ENCODE measurements around the gene GPN2. TPM values are rescaled to one million over a fixed set of nuclear protein-coding genes. Genes with fewer than 3 reads are reported as not detected.

The GPN2 gene
- total RNA-seq, 1 experiment from 2014 or later, result 32.0 TPM

DNA sequence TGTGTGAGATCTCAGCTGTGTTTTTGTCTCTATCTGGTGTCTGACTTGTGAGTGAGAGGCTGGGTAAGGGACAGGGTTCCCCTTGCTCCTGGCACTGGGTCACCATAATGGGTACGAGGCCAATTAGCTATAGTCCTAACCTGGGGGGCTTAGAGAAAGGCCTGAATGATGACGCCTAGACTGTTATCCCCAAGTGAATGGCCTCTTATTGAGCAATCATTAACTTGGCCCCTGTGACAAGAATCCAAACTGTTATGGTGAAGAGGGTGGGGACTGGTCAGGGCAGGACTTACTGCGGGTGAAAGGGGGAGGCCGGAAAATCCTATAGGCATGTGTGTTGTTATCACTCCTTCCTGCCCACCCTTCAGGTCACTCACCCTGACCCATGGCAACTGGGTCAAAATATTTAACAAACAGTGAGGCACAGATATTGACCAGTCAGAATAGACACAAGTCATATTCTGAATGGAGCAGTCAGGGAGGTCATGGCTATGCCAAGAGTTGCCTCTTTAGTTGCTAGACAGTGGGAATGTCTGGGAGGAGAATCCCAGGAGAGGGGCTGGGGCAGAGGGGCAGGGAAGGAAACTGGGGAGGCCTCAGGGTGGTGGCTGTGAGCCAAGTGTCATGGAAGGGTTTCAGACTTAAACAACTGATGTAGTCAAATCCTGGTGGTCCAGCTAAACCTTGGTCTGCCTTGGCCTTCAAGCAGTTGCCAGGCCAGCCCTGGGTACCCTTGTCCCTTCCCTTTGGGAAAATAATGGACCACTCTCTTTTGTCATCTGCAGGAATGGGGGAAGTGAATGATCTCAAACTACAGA is 20.5 kb upstream of the GPN2 start:
- peak overlapping the region; percentile 22 for H3K27ac Mint-ChIP-seq (ENCODE audit: unreplicated experiment)
- Histone ChIP-seq H3K4me3 (ENCODE audit: low read depth, low read length) (no peak overlapping the region), H3K27me3 (replicated peaks; ENCODE audit: control insufficient read depth, insufficient read depth, low read length) (no peaks in the 10 kb centered on the region), H3K36me3 (ENCODE audit: control insufficient read depth, insufficient read depth, low read length) (no peaks in the 10 kb centered on the region; the same call in 1 of the 2 replicates), H3K4me1 (peaks cover 34% of the 10 kb centered on the region), H3K9me3 (no peaks in the 10 kb centered on the region)
- H3K36me3 Mint-ChIP-seq (ENCODE audit: insufficient read depth, unreplicated experiment), result no peaks in the 10 kb centered on the region
- H3K4me3 Mint-ChIP-seq (ENCODE audit: unreplicated experiment), result no peak overlapping the region
- no TSS peak for BruUV-seq (replicated peaks)
- POLR2A ChIA-PET, result interaction anchor here (0.5 to 0.8 kb wide), 2 partner anchors 10 to 18 kb away, joined by 3 read pairs; partner anchors contain the start of gene GPATCH3
- intact Hi-C loops (cut with micrococcal nuclease; ENCODE audit: unreplicated experiment), result no loop called here
- CTCF ChIA-PET, result no interaction called here
- H3K27me3 Mint-ChIP-seq (ENCODE audit: insufficient read depth, unreplicated experiment), result no peaks in the 10 kb centered on the region
- no peak for DNase-seq
- TF ChIP-seq, protein P1, sequence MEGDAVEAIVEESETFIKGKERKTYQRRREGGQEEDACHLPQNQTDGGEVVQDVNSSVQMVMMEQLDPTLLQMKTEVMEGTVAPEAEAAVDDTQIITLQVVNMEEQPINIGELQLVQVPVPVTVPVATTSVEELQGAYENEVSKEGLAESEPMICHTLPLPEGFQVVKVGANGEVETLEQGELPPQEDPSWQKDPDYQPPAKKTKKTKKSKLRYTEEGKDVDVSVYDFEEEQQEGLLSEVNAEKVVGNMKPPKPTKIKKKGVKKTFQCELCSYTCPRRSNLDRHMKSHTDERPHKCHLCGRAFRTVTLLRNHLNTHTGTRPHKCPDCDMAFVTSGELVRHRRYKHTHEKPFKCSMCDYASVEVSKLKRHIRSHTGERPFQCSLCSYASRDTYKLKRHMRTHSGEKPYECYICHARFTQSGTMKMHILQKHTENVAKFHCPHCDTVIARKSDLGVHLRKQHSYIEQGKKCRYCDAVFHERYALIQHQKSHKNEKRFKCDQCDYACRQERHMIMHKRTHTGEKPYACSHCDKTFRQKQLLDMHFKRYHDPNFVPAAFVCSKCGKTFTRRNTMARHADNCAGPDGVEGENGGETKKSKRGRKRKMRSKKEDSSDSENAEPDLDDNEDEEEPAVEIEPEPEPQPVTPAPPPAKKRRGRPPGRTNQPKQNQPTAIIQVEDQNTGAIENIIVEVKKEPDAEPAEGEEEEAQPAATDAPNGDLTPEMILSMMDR (IDR thresholded peaks at IDR 0.05; ENCODE audit: insufficient read depth in 1 of 2, low read depth in 1 of 2, low read length in 1 of 2, severe bottlenecking in 1 of 2, unreplicated experiment in 1 of 2), result no peak
- no peaks in the 10 kb centered on the region for H3K9me3 Mint-ChIP-seq (ENCODE audit: unreplicated experiment)
- H3K4me1 Mint-ChIP-seq (ENCODE audit: low read depth, unreplicated experiment), result peaks cover 15% of the 10 kb centered on the region

DNA sequence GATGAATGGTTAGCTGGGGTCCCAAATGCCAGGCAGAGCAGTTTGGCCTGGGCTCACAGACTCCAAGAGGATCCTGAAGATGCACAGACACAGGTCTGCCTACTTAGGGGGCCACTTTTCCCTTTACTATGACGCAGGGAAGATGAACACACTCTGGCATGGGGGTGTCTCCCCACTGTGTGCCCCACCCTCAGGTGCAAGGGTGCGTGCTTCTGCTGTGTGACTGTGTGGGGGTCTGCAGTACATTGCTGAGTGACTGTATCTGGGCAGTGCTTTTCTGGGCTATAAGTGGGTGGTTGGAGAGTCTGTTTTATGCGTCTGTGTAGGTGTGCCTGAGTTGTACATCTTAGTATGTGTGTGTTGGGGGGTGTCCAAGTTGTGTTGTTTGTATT is 19.9 kb upstream of the GPN2 start:
- H3K4me3 Mint-ChIP-seq (ENCODE audit: unreplicated experiment), result no peak overlapping the region
- no TSS peak for BruUV-seq (replicated peaks)
- no peaks in the 10 kb centered on the region for H3K36me3 Mint-ChIP-seq (ENCODE audit: insufficient read depth, unreplicated experiment)
- peaks cover 28% of the 10 kb centered on the region for H3K4me1 ChIP-seq
- ChIA-PET CTCF (no interaction called here), POLR2A (interaction anchor here (0.5 kb wide), 1 partner anchor 19 kb away, joined by 3 read pairs; no protein-coding TSS in a partner anchor)
- H3K4me1 Mint-ChIP-seq (ENCODE audit: low read depth, unreplicated experiment), result peaks cover 15% of the 10 kb centered on the region
- TF ChIP-seq, protein P1 (IDR thresholded peaks at IDR 0.05; ENCODE audit: insufficient read depth in 1 of 2, low read depth in 1 of 2, low read length in 1 of 2, severe bottlenecking in 1 of 2, unreplicated experiment in 1 of 2), result no peak
- DNase-seq, result no peak
- H3K36me3 ChIP-seq (ENCODE audit: control insufficient read depth, insufficient read depth, low read length), result no peaks in the 10 kb centered on the region; the same call in 1 of the 2 replicates
- H3K4me3 ChIP-seq (ENCODE audit: low read depth, low read length), result no peak overlapping the region
- H3K27ac Mint-ChIP-seq (ENCODE audit: unreplicated experiment), result no peak overlapping the region
- H3K9me3 ChIP-seq, result no peaks in the 10 kb centered on the region
- H3K27me3 ChIP-seq (replicated peaks; ENCODE audit: control insufficient read depth, insufficient read depth, low read length), result no peaks in the 10 kb centered on the region
- no peaks in the 10 kb centered on the region for H3K9me3 Mint-ChIP-seq (ENCODE audit: unreplicated experiment)
- intact Hi-C loops (cut with micrococcal nuclease; ENCODE audit: unreplicated experiment), result no loop called here
- no peaks in the 10 kb centered on the region for H3K27me3 Mint-ChIP-seq (ENCODE audit: insufficient read depth, unreplicated experiment)

DNA sequence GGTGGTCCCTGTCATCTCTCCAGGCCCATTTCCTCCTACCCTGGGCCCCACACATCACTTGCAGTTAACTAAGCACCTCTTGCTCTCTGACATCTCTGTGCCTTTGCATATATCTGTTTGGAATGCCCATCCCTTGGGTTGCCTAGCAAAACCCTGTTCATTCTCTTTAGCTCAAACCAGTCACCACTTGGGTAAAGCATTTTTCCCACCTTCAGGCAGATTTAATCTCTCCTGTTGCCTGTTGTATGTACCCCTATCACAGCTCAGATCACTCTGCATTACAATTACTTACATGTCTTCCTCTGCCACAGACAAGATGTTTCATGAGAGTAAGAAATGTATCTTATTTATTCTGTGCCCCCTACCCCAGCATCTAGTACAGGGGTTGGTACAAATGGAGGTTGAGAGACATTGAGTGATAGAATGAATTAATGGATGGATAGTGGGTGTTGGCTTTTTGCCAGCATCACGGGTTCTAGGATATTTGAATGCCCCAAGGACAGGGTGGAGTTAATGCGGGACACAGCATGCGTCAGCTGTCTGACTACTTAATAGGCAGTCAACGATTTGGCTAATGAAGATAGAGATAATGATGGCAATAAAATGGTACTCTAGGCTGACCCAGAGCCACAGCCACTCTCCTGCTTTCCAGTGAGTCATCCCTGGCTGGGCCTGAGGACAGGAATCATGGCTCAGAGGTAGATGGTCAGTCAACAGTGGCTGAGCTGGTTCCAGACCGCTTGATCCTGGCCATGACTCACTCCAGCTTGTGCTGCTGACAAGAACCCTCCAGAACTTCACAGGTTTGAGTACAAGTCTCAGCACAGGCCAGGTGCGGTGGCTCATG is 17.2 kb upstream of the GPN2 start:
- H3K4me3 ChIP-seq (ENCODE audit: low read depth, low read length), result no peak overlapping the region
- H3K9me3 ChIP-seq, result no peaks in the 10 kb centered on the region
- H3K9me3 Mint-ChIP-seq (ENCODE audit: unreplicated experiment), result no peaks in the 10 kb centered on the region
- no peak overlapping the region for H3K27ac Mint-ChIP-seq (ENCODE audit: unreplicated experiment)
- peaks cover 11% of the 10 kb centered on the region; the same call in 1 of the 2 replicates for H3K4me1 ChIP-seq
- H3K27me3 Mint-ChIP-seq (ENCODE audit: insufficient read depth, unreplicated experiment), result no peaks in the 10 kb centered on the region
- BruUV-seq (replicated peaks), result no TSS peak
- peaks cover 15% of the 10 kb centered on the region for H3K4me1 Mint-ChIP-seq (ENCODE audit: low read depth, unreplicated experiment)
- no peaks in the 10 kb centered on the region for H3K36me3 Mint-ChIP-seq (ENCODE audit: insufficient read depth, unreplicated experiment)
- ChIA-PET CTCF (no interaction called here), POLR2A (interaction anchor here (0.5 to 1.0 kb wide), 2 partner anchors 17 to 20 kb away, joined by 3 read pairs; partner anchors contain the start of gene GPN2)
- TF ChIP-seq, protein P1 (IDR thresholded peaks at IDR 0.05; ENCODE audit: insufficient read depth in 1 of 2, low read depth in 1 of 2, low read length in 1 of 2, severe bottlenecking in 1 of 2, unreplicated experiment in 1 of 2), result no peak
- no peaks in the 10 kb centered on the region; the same call in 1 of the 2 replicates for H3K36me3 ChIP-seq (ENCODE audit: control insufficient read depth, insufficient read depth, low read length)
- DNase-seq, result peak; percentile 21 to 54
- intact Hi-C loops (cut with micrococcal nuclease; ENCODE audit: unreplicated experiment), result no loop called here
- no peaks in the 10 kb centered on the region for H3K27me3 ChIP-seq (replicated peaks; ENCODE audit: control insufficient read depth, insufficient read depth, low read length)
- H3K4me3 Mint-ChIP-seq (ENCODE audit: unreplicated experiment), result no peak overlapping the region
